Sigmoid colon (tissue), 4 donors: ENCODE measurements around the gene GID4.

Experiments used
- EP300 ChIP-seq, 4 donors: sonication (generic); formaldehyde crosslinking; IDR thresholded peaks; one replicate each; pipeline ENCODE4 v1.6.1; 2017; ENCODE audit warnings: antibody characterized with exemption in 4 of 4
- POLR2A ChIP-seq, 2 donors: fragments of 450-650 bp; IDR thresholded peaks; one replicate each; pipeline ENCODE4 v1.6.1; 2016; ENCODE audit warnings: antibody characterized with exemption in 2 of 2, mild to moderate bottlenecking in 2 of 2, moderate library complexity in 2 of 2
- TF ChIP-seq, protein P1 (sequence below), 4 experiments: fragments of 450-650 bp in 3 of 4; fragments of 200-600 bp in 1 of 4; IDR thresholded peaks; one replicate each; pipeline ENCODE4 v1.5.1; 2016 to 2019; ENCODE audit warnings: antibody characterized with exemption in 4 of 4, mild to moderate bottlenecking in 3 of 4, moderate library complexity in 2 of 4

DNA sequence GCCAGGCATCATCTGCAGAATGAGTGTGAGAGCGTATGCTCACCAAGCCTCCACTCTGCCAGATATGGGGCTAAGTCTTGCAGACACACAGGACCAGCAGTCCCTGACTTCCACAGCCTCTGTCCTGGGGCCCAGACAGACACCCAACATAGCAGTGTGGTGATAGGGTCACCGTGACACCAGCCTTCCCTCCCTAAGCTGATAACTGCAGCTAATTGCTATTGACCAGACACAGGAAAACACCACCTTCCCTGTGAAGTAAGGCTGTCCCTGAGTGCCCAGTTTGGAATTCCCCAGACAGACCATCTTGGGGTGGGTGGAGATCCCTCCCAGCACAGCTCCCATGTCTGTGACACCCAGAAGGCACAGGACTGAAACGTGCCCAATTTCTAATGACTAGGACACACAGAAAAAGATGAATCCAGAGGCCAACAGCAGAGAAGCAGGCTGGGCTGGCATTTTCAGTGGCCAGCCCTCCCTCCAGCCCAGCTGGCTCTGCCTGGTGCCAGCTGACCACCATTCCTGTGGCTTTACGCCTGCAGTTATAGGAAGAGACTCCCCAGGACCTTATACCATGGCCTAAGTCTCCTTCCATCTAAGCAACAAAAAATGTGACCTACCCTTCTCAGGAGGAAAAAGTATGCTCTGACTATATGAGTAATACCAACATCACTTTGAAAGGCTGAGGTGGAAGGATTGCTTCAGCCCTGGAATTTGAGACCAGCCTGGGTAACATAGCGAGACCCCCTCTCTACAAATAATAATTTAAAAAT, 30.5 kb upstream of the GID4 start:
- TF ChIP-seq POLR2A (IDR thresholded peaks at IDR 0.05) (no peak), EP300 (IDR thresholded peaks at IDR 0.05) (no peak)
- TF ChIP-seq, protein P1, sequence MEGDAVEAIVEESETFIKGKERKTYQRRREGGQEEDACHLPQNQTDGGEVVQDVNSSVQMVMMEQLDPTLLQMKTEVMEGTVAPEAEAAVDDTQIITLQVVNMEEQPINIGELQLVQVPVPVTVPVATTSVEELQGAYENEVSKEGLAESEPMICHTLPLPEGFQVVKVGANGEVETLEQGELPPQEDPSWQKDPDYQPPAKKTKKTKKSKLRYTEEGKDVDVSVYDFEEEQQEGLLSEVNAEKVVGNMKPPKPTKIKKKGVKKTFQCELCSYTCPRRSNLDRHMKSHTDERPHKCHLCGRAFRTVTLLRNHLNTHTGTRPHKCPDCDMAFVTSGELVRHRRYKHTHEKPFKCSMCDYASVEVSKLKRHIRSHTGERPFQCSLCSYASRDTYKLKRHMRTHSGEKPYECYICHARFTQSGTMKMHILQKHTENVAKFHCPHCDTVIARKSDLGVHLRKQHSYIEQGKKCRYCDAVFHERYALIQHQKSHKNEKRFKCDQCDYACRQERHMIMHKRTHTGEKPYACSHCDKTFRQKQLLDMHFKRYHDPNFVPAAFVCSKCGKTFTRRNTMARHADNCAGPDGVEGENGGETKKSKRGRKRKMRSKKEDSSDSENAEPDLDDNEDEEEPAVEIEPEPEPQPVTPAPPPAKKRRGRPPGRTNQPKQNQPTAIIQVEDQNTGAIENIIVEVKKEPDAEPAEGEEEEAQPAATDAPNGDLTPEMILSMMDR (IDR thresholded peaks at IDR 0.05), result no peak
